ENCODE results near the gene HNF1B.
A peak's percentile ranks its signal among the peaks of the same experiment; 100 is the strongest.

Gene HNF1B

GRCh38 chr17:37662353-37662752, 82.5 kb downstream of the HNF1B start:
- DNase-seq: no peak

GRCh38 chr17:37661400-37662014, 83.4 kb downstream of the HNF1B start:
- DNase-seq: no peak

- DNase-seq: no peak
Observed at GRCh38 chr17:37659925-37660324, 84.9 kb downstream of the HNF1B start.

- no peak for DNase-seq
Observed at GRCh38 chr17:37657202-37657601, 87.7 kb downstream of the HNF1B start.

- DNase-seq: no peak
Observed at GRCh38 chr17:37651849-37652248, 93.0 kb downstream of the HNF1B start.

GRCh38 chr17:37650419-37651003, 94.3 kb downstream of the HNF1B start:
- DNase-seq: peak; percentile 61

- DNase-seq: no peak
Observed at GRCh38 chr17:37648555-37648954, 96.3 kb downstream of the HNF1B start.

- DNase-seq: no peak
Observed at GRCh38 chr17:37647856-37648255, 97.0 kb downstream of the HNF1B start.

GRCh38 chr17:37643869-37644268, 101.0 kb downstream of the HNF1B start:
- no peak for DNase-seq

- peak; percentile 97 for DNase-seq
Observed at GRCh38 chr17:37643118-37643766, 101.6 kb downstream of the HNF1B start, which contains the start of gene DDX52. DDX52 (minus strand) TSS chr17:37643446; CDS start chr17:37643420, 26 bp downstream.

- no peak for DNase-seq
Observed at GRCh38 chr17:37642681-37643080, 102.2 kb downstream of the HNF1B start.

- no peak for DNase-seq
Observed at GRCh38 chr17:37640015-37640414, 104.8 kb downstream of the HNF1B start.

- no peak for DNase-seq
Observed at GRCh38 chr17:37637956-37638355, 106.9 kb downstream of the HNF1B start.
